Prostate gland (tissue), 2 donors: Measurements from ENCODE around the gene VDAC1. TPM values are rescaled to one million over a fixed set of nuclear protein-coding genes. Genes with fewer than 3 reads are reported as not detected.

Experiments
- DNase-seq: peaks from one replicate; pipeline ENCODE4 v3.0.0-alpha.2; 2019; ENCODE audit warnings: low spot score
- H3K27ac ChIP-seq, 2 donors: fragments of 200-600 bp; sonication (generic); 2 replicates each; pipeline ENCODE4 v1.5.1; 2017 to 2019
- H3K27me3 ChIP-seq: fragments of 200-600 bp; sonication (generic); replicated peaks from 2 replicates; pipeline ENCODE4 v1.5.1; 2019; ENCODE audit not compliant: insufficient read depth
- H3K36me3 ChIP-seq, 2 donors: fragments of 200-600 bp; sonication (generic); 1 replicate in 1 of 2; 2 replicates in 1 of 2; pipeline versions ENCODE4 v1.5.1 to v1.8.1; 2017 to 2019
- H3K4me1 ChIP-seq: fragments of 200-600 bp; sonication (generic); replicated peaks from 2 replicates; pipeline ENCODE4 v1.5.1; 2019
- H3K4me3 ChIP-seq, 2 donors: fragments of 200-600 bp; sonication (generic); 2 replicates each; pipeline ENCODE4 v1.5.1; 2017 to 2019
- H3K9me3 ChIP-seq: fragments of 200-600 bp; sonication (generic); 2 replicates; pipeline ENCODE4 v1.5.1; 2017
- POLR2A ChIP-seq: fragments of 450-650 bp; IDR thresholded peaks from one replicate; pipeline ENCODE4 v1.6.1; 2016; ENCODE audit warnings: antibody characterized with exemption, mild to moderate bottlenecking
- POLR2AphosphoS5 ChIP-seq: sonication (generic); formaldehyde crosslinking; IDR thresholded peaks from one replicate; pipeline ENCODE4 v1.6.1; 2017; ENCODE audit warnings: antibody characterized with exemption
- WGBS: methylation state at CpG from one replicate; pipeline ENCODE4 v1.1.5; 2018; 5-methylcytosine and 5-hydroxymethylcytosine counted together
- intact Hi-C: fragments of 100-400 bp; cut with DNase I; formaldehyde crosslinking; loops from one replicate; pipeline ENCODE4 v1.14.2; 2022
- total RNA-seq, 2 donors: library from RNA; depleted of rRNA; stranded (reverse); fragments of >200 nt; gene quantifications; one replicate each; pipeline ENCODE4 v1.1.0, GENCODE V29; 2016
- TF ChIP-seq, protein P1 (sequence below), 4 experiments: fragments of 200-600 bp in 2 of 4; fragments of 450-650 bp in 2 of 4; sonication (generic) in 2 of 4; IDR thresholded peaks; 1 replicate in 3 of 4; 2 replicates in 1 of 4; pipeline ENCODE4 v1.5.1; 2016 to 2019; ENCODE audit warnings: antibody characterized with exemption in 4 of 4, mild to moderate bottlenecking in 2 of 4, moderate library complexity in 2 of 4

The VDAC1 gene
- total RNA-seq, 2 donors from 2014 or later = 142 to 143 TPM

DNA sequence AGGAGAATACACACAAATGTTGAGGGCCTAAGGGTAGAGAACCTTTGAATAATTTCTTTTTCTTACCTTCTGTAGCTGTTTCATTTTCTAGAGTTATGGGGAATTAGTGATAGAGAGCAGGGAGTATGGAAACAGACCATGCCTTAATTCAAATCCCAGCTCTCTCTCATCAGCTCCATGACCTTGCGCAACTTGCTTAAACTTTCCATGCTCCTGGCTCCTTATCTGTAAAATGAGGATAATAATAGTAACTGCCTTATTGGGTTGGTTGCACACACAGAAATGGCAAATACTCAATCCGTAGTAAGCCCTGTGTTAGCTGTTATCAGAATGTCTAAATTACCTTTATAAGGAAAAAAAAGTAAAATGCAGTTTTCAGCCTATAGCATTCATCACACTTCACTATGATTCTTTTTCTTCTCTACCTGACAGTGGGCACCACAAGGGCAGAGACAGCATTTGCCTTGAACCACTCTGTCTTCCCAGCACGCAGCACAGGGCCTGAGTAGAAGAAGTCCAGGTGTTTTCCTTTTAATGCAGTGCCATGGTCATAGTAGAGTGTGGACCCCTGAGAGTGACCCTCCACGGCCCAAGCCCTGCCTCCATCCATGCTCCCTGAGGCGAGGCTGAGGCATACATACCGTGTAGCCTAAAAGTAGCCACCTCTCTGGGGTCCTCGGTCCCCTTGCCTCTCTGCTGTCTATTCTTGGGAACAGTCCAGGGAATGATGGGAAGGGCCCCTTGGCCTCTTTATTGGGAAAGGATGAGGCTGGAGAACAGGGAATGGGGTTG lies 53.8 kb downstream of the VDAC1 start:
- no peak overlapping the region for H3K27ac ChIP-seq
- H3K36me3 ChIP-seq = no peaks in the 10 kb centered on the region
- no peaks in the 10 kb centered on the region for H3K4me1 ChIP-seq
- 94% methylated on average over 7 of the region's 7 CpGs for WGBS
- H3K9me3 ChIP-seq = no peaks in the 10 kb centered on the region
- no peak overlapping the region for H3K4me3 ChIP-seq
- TF ChIP-seq POLR2AphosphoS5 = no peak
- TF ChIP-seq, protein P1, sequence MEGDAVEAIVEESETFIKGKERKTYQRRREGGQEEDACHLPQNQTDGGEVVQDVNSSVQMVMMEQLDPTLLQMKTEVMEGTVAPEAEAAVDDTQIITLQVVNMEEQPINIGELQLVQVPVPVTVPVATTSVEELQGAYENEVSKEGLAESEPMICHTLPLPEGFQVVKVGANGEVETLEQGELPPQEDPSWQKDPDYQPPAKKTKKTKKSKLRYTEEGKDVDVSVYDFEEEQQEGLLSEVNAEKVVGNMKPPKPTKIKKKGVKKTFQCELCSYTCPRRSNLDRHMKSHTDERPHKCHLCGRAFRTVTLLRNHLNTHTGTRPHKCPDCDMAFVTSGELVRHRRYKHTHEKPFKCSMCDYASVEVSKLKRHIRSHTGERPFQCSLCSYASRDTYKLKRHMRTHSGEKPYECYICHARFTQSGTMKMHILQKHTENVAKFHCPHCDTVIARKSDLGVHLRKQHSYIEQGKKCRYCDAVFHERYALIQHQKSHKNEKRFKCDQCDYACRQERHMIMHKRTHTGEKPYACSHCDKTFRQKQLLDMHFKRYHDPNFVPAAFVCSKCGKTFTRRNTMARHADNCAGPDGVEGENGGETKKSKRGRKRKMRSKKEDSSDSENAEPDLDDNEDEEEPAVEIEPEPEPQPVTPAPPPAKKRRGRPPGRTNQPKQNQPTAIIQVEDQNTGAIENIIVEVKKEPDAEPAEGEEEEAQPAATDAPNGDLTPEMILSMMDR (IDR thresholded peaks at IDR 0.05) = no peak
- TF ChIP-seq POLR2A = no peak
- no peak for DNase-seq
- intact Hi-C loops = no loop called here
- no peaks in the 10 kb centered on the region for H3K27me3 ChIP-seq

DNA sequence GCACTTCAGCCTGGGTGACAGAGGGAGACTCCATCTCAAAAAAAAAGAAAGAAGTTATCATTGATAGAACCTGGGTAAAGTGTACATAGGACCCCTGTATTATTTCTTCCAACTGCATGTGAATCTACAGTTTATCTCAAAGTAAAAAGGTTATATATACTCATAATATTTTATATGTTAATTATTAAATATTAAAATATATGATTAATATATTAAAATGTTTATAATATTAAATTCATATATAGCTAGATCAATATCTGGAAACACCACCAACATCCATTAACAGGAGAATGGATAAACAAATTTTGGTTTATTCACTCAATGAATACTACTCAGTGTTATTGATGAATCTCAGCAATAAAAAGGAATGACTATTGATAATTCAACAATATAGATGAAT lies 56.1 kb downstream of the VDAC1 start:
- no peak overlapping the region for H3K27ac ChIP-seq
- H3K36me3 ChIP-seq = no peaks in the 10 kb centered on the region
- no peaks in the 10 kb centered on the region for H3K9me3 ChIP-seq
- DNase-seq = no peak
- H3K4me3 ChIP-seq = no peak overlapping the region
- H3K4me1 ChIP-seq = no peaks in the 10 kb centered on the region
- H3K27me3 ChIP-seq = no peaks in the 10 kb centered on the region
- intact Hi-C loops = no loop called here
- TF ChIP-seq POLR2AphosphoS5 (no peak), POLR2A (no peak)
- TF ChIP-seq, protein P1 (IDR thresholded peaks at IDR 0.05) = no peak

DNA sequence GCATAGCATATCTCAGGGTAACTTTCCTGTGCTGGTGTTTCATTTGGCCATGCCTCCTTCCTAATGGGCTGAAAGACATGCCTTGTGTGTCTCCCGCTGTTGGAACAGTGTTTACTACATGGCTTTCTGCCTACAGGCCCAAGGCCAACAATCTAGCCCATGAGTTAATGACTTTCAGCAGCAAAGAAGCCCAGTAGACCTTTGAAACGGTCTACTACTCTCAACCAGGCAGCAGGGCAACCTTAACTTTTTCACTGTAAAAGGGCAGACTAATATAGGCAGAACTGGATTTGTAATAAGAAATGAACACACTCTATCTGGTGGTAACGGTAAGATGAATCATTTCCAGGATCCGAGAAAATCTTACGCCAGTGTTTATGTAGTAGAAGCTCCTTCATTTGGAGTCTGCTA lies 57.3 kb downstream of the VDAC1 start:
- intact Hi-C loops = no loop called here
- no peak for DNase-seq
- Histone ChIP-seq H3K4me3 (no peak overlapping the region), H3K9me3 (no peaks in the 10 kb centered on the region), H3K27me3 (no peaks in the 10 kb centered on the region), H3K4me1 (no peaks in the 10 kb centered on the region), H3K27ac (no peak overlapping the region), H3K36me3 (no peaks in the 10 kb centered on the region)
- TF ChIP-seq POLR2A = no peak
- no peak for TF ChIP-seq POLR2AphosphoS5
- TF ChIP-seq, protein P1 (IDR thresholded peaks at IDR 0.05) = no peak
- WGBS = 63% methylated on average over 5 of the region's 5 CpGs

DNA sequence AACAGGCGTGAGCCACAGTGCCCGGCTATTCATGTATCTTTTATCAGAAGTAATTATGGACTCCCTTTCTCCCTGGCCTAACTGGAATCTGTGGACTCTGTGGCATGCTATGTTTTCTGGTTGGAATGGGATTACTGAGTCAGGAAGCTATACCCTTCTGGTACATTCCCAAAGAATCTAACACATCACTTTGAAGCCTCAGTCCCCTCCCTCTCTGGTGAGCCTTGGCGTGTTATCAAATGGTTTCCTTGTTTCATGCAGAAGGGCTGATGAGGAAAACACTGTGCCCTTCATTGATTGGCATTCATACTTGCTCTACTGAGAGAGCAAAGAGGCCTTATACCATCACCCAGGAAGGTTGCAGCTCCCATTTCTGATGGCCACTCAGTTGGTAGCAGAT lies 59.2 kb downstream of the VDAC1 start:
- Histone ChIP-seq H3K27ac (no peak overlapping the region), H3K4me1 (no peaks in the 10 kb centered on the region), H3K36me3 (no peaks in the 10 kb centered on the region), H3K4me3 (no peak overlapping the region), H3K27me3 (no peaks in the 10 kb centered on the region), H3K9me3 (no peaks in the 10 kb centered on the region)
- no peak for TF ChIP-seq POLR2A
- TF ChIP-seq, protein P1 (IDR thresholded peaks at IDR 0.05) = no peak
- TF ChIP-seq POLR2AphosphoS5 = no peak
- 95% methylated on average over 3 of the region's 3 CpGs for WGBS
- intact Hi-C loops = no loop called here
- no peak for DNase-seq
